ENCODE data around the gene CCL16. TPM values are rescaled to one million over a fixed set of nuclear protein-coding genes. Genes with fewer than 3 reads are reported as not detected.

CCL16 gene
- total and polyA plus RNA-seq, 2 of the 8 experiments (the other 6 are each of a cell fraction or from before 2014, with no cell fraction given) = not detected

DNA sequence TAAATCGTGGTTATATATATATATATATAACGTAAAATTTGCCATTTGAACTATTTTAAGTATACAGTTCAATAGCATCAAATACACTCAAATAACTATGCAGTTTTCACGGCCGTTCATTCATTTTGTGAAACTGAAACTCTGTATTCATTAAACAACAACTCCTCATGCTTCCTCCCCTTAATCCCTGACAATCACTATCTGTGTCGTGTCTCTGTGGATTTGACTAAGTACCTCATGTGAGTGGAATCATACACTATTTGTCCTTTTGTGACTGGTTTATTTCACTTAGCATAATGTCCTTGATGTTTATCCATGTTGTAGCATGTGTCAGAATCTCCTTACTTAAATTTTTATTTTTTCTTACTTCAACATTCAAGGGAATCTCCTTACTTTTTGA lies 33.6 kb upstream of the CCL16 start:
- no peak overlapping the region for H3K9ac ChIP-seq (replicated peaks in 1 of 4; ENCODE audit: extremely low read depth in 1 of 4, low read depth in 3 of 4, low read length in 3 of 4)
- H2BK120ac ChIP-seq (replicated peaks; ENCODE audit: low read depth, low read length) = no peak overlapping the region
- no peak overlapping the region for H4K8ac ChIP-seq (ENCODE audit: extremely low read depth, insufficient read depth, low read length)
- H2BK5ac ChIP-seq (ENCODE audit: low read depth, low read length) = no peak overlapping the region
- peaks cover 2 to 21% of the 10 kb centered on the region in 2 experiments for H3K9me3 ChIP-seq (ENCODE audit: insufficient read depth in 2 of 2, low read depth in 1 of 2, low read length in 1 of 2)
- no peak overlapping the region for H2BK20ac ChIP-seq (ENCODE audit: low read length)
- no peaks in the 10 kb centered on the region for H3K36me3 ChIP-seq (ENCODE audit: control insufficient read depth in 2 of 4, insufficient read depth in 4 of 4, low read length in 3 of 4)
- no peak overlapping the region for H3K4me3 ChIP-seq (ENCODE audit: extremely low read depth in 1 of 4, insufficient read depth in 2 of 4, low read depth in 3 of 4, low read length in 4 of 4)
- H2AK5ac ChIP-seq (ENCODE audit: low read depth, low read length) = no peak overlapping the region
- no peaks in the 10 kb centered on the region for H4K20me1 ChIP-seq (replicated peaks in 1 of 2; ENCODE audit: control insufficient read depth in 1 of 2, insufficient read depth in 2 of 2, low read length in 2 of 2)
- H3K27ac ChIP-seq (ENCODE audit: low read depth, low read length) = no peak overlapping the region
- H3K18ac ChIP-seq (ENCODE audit: extremely low read depth, low read length) = no peak overlapping the region
- H3K4me2 ChIP-seq (ENCODE audit: insufficient read depth in 1 of 2, low read depth in 2 of 2, low read length in 2 of 2) = no peak overlapping the region
- FAIRE-seq = no peak
- H3K4ac ChIP-seq (replicated peaks; ENCODE audit: insufficient read length, low read depth, low read length) = no peak overlapping the region
- H4K5ac ChIP-seq (ENCODE audit: insufficient read length, low read depth, low read length) = no peak overlapping the region
- no peaks in the 10 kb centered on the region for H3K79me1 ChIP-seq (ENCODE audit: low read depth, low read length)
- H3K56ac ChIP-seq (replicated peaks; ENCODE audit: insufficient read length, low read depth, low read length) = no peak overlapping the region
- no peaks in the 10 kb centered on the region for H3K23me2 ChIP-seq (ENCODE audit: low read depth, low read length)
- no peak overlapping the region for H3K23ac ChIP-seq (ENCODE audit: insufficient read length)
- H3K4me1 ChIP-seq (replicated peaks in 1 of 4; ENCODE audit: control insufficient read depth in 3 of 4, insufficient read depth in 4 of 4, low read length in 3 of 4) = no peaks in the 10 kb centered on the region
- no peaks in the 10 kb centered on the region for H3K79me2 ChIP-seq (ENCODE audit: control insufficient read depth in 1 of 2, insufficient read depth in 2 of 2, low read length in 2 of 2)
- H2BK12ac ChIP-seq (ENCODE audit: low read depth, low read length) = no peak overlapping the region
- DNase-seq (ENCODE audit: low read depth in 1 of 2, low spot score in 2 of 2) = no peak
- no peak overlapping the region for H2BK15ac ChIP-seq (ENCODE audit: low read length)
- POLR2A ChIA-PET (ENCODE audit: partially characterized antibody) = no interaction called here
- no peak overlapping the region for H3K14ac ChIP-seq (ENCODE audit: insufficient read length)
- H2AFZ ChIP-seq (ENCODE audit: low read length) = no peak overlapping the region
- 93% methylated on average over 5 of the region's 5 CpGs; no CpG with 5 or more reads in 1 of the 2 experiments for WGBS, 2 experiments (ENCODE audit: extremely low coverage in 1 of 2, insufficient coverage in 1 of 2, insufficient read length in 1 of 2, insufficient replicate concordance in 2 of 2, low coverage in 1 of 2, low lambda C conversion rate in 2 of 2, missing lambda C conversion rate in 1 of 2)
- H3K27me3 ChIP-seq (replicated peaks in 1 of 4; ENCODE audit: control insufficient read depth in 3 of 4, extremely low read depth in 1 of 4, insufficient read depth in 3 of 4, low read length in 3 of 4) = no peaks in the 10 kb centered on the region
- CTCF ChIA-PET (ENCODE audit: partially characterized antibody) = no interaction called here
- TF ChIP-seq NANOG (IDR thresholded peaks at IDR 0.05; ENCODE audit: insufficient read depth, low read depth, low read length, poor library complexity, severe bottlenecking) (no peak), SAP30 (IDR thresholded peaks at IDR 0.05; ENCODE audit: insufficient read depth, insufficient replicate concordance, low read length) (no peak), TEAD4 (IDR thresholded peaks at IDR 0.05; ENCODE audit: low read depth, low read length) (no peak), CHD2 (IDR thresholded peaks at IDR 0.05; ENCODE audit: low read length) (no peak), CREB1 (IDR thresholded peaks at IDR 0.05) (no peak), SP4 (IDR thresholded peaks at IDR 0.05; ENCODE audit: low read length) (no peak), EP300 (IDR thresholded peaks at IDR 0.05; ENCODE audit: borderline replicate concordance in 1 of 2, low read depth in 2 of 2, low read length in 2 of 2) (no peak), BACH1 (IDR thresholded peaks at IDR 0.05; ENCODE audit: low read length) (no peak), CBX8 (IDR thresholded peaks at IDR 0.05; ENCODE audit: borderline replicate concordance, low read depth, low read length) (no peak), SP1 (IDR thresholded peaks at IDR 0.05; ENCODE audit: low read depth, low read length) (no peak), HDAC2 (IDR thresholded peaks at IDR 0.05; ENCODE audit: borderline replicate concordance in 1 of 2, low read depth in 2 of 2, low read length in 2 of 2) (no peak)
- TF ChIP-seq, protein P1, sequence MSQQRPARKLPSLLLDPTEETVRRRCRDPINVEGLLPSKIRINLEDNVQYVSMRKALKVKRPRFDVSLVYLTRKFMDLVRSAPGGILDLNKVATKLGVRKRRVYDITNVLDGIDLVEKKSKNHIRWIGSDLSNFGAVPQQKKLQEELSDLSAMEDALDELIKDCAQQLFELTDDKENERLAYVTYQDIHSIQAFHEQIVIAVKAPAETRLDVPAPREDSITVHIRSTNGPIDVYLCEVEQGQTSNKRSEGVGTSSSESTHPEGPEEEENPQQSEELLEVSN (IDR thresholded peaks at IDR 0.05) = no peak
- H4K91ac ChIP-seq (replicated peaks; ENCODE audit: insufficient read length, low read length) = no peak overlapping the region

All from H1 (cell line).